B cell (primary cell): ENCODE measurements around the gene CHST8. TPM values are rescaled to one million over a fixed set of nuclear protein-coding genes. Genes with fewer than 3 reads are reported as not detected.

Experiments
- ATAC-seq: fragments of 200-7000 bp; cut with Tn5 transposase; one replicate; pipeline ENCODE4 v1.10.0; 2021; ENCODE audit warnings: low read depth, mild to moderate bottlenecking, moderate number of reproducible peaks, moderate library complexity
- CTCF ChIA-PET: fragments of 350-600 bp; sonication (Branson Sonifier 250); formaldehyde crosslinking; loops from one replicate; lab custom pipeline; 2021; ENCODE audit warnings: antibody characterized with exemption, inconsistent platforms; lab: Charles Lee
- POLR2A ChIA-PET: fragments of 350-600 bp; sonication (Branson Sonifier 250); formaldehyde crosslinking; loops from one replicate; lab custom pipeline; 2021; ENCODE audit warnings: antibody characterized with exemption; lab: Charles Lee
- DNase-seq: peaks from one replicate; pipeline ENCODE4 v3.0.0; 2013
- H2AFZ ChIP-seq: 2 replicates; pipeline ENCODE4 v1.6.1; 2012; ENCODE audit warnings: mild to moderate bottlenecking, low read depth, low read length; ENCODE audit not compliant: insufficient read depth, poor library complexity, severe bottlenecking
- H3K27ac ChIP-seq, 2 donors: 1 replicate in 1 of 2; 2 replicates in 1 of 2; pipeline ENCODE4 v1.5.1; 2012 to 2013; ENCODE audit warnings: low read length in 2 of 2, mild to moderate bottlenecking in 2 of 2, moderate library complexity in 1 of 2
- H3K27me3 ChIP-seq, 4 experiments: fragments of 200-600 bp in 1 of 4; sonication (generic) in 1 of 4; replicated peaks in 1 of 4; 1 replicate in 2 of 4; 2 replicates in 2 of 4; pipeline versions ENCODE4 v1.6.1 to v1.7.0; 2013 to 2016; ENCODE audit warnings: low read length in 3 of 4, mild to moderate bottlenecking in 2 of 4, mixed read lengths in 1 of 4, moderate library complexity in 1 of 4; ENCODE audit not compliant: insufficient read depth in 4 of 4, control insufficient read depth in 3 of 4; ENCODE audit errors: control extremely low read depth in 1 of 4
- H3K36me3 ChIP-seq, 2 experiments: replicated peaks in 1 of 2; 1 replicate in 1 of 2; 2 replicates in 1 of 2; pipeline versions ENCODE4 v1.6.1 to v1.7.1; 2013; ENCODE audit warnings: low read length in 1 of 2; ENCODE audit not compliant: insufficient read depth in 2 of 2, control insufficient read depth in 1 of 2; ENCODE audit errors: control extremely low read depth in 1 of 2, extremely low read depth in 1 of 2
- H3K4me1 ChIP-seq, 2 donors: fragments of 200-600 bp in 1 of 2; sonication (generic) in 1 of 2; 1 replicate in 1 of 2; 2 replicates in 1 of 2; pipeline versions ENCODE4 v1.5.1 to v1.6.1; 2013 to 2017; ENCODE audit warnings: low read length in 2 of 2; ENCODE audit not compliant: control insufficient read depth in 2 of 2, insufficient read depth in 2 of 2
- H3K4me2 ChIP-seq: replicated peaks from 2 replicates; pipeline ENCODE3; 2012; ENCODE audit warnings: mild to moderate bottlenecking, low read depth, low read length; ENCODE audit not compliant: poor library complexity, severe bottlenecking
- H3K4me3 ChIP-seq, 5 experiments: fragments of 200-600 bp in 1 of 5; sonication (generic) in 1 of 5; 1 replicate in 3 of 5; 2 replicates in 2 of 5; pipeline versions ENCODE4 v1.5.1 to v1.7.0; 2011 to 2016; ENCODE audit warnings: low read length in 4 of 5, mild to moderate bottlenecking in 4 of 5, low read depth in 2 of 5, control low read depth in 1 of 5, moderate library complexity in 1 of 5; ENCODE audit not compliant: insufficient read depth in 1 of 5; ENCODE audit errors: control extremely low read depth in 1 of 5, extremely low read depth in 1 of 5
- H3K79me2 ChIP-seq: fragments of 200-600 bp; sonication (generic); one replicate; pipeline ENCODE4 v1.6.0; 2016; ENCODE audit warnings: low read length; ENCODE audit not compliant: control insufficient read depth, insufficient read depth
- H3K9ac ChIP-seq: fragments of 200-600 bp; sonication (generic); 2 replicates; pipeline ENCODE4 v1.6.1; 2017; ENCODE audit warnings: mild to moderate bottlenecking, low read length, moderate library complexity
- H3K9me3 ChIP-seq, 3 donors: one replicate each; pipeline versions ENCODE4 v1.6.1 to v1.7.1; 2013; ENCODE audit warnings: low read length in 2 of 3; ENCODE audit not compliant: control insufficient read depth in 2 of 3, insufficient read depth in 1 of 3; ENCODE audit errors: control extremely low read depth in 1 of 3
- H4K20me1 ChIP-seq: 2 replicates; pipeline ENCODE4 v1.6.0; 2012; ENCODE audit warnings: mild to moderate bottlenecking, low read length; ENCODE audit not compliant: insufficient read depth, control insufficient read depth, poor library complexity, severe bottlenecking
- H3K27ac Mint-ChIP-seq: one replicate; pipeline ENCODE4 v1.8.0; 2021; ENCODE audit warnings: mixed read lengths
- H3K27me3 Mint-ChIP-seq: one replicate; pipeline ENCODE4 v1.8.0; 2021; ENCODE audit warnings: mixed read lengths
- H3K4me1 Mint-ChIP-seq: one replicate; pipeline ENCODE4 v1.8.0; 2021; ENCODE audit warnings: mixed read lengths
- H3K4me3 Mint-ChIP-seq: one replicate; pipeline ENCODE4 v1.8.0; 2021; ENCODE audit warnings: mixed read lengths
- H3K9me3 Mint-ChIP-seq: one replicate; pipeline ENCODE4 v1.8.0; 2022; ENCODE audit warnings: mixed read lengths; ENCODE audit not compliant: insufficient read depth
- CTCF ChIP-seq: fragments of 200-600 bp; IDR thresholded peaks from one replicate; pipeline ENCODE4 v1.8.0; 2022; ENCODE audit warnings: antibody characterized with exemption, mild to moderate bottlenecking
- EZH2 ChIP-seq: IDR thresholded peaks from 2 replicates; pipeline ENCODE4 v1.6.1; 2012; ENCODE audit warnings: borderline replicate concordance, low read depth, mild to moderate bottlenecking, moderate library complexity, low read length; ENCODE audit not compliant: insufficient read depth, poor library complexity, severe bottlenecking
- WGBS: methylation state at CpG from one replicate; pipeline ENCODE4 v1.1.5; 2013; ENCODE audit warnings: missing lambda C conversion rate; ENCODE audit not compliant: insufficient coverage; 5-methylcytosine and 5-hydroxymethylcytosine counted together
- intact Hi-C: fragments of 100-400 bp; cut with micrococcal nuclease; formaldehyde crosslinking; loops from one replicate; pipeline ENCODE4 v1.10.0; 2022
- polyA plus RNA-seq: library from polyadenylated mRNA; depleted of rRNA; stranded (reverse); fragments of >200 nt; gene quantifications from 2 replicates; pipeline ENCODE4 v1.2.3, GENCODE V29; 2012
- total RNA-seq, 2 donors: library from RNA; stranded (reverse); fragments of 120-200 nt in 1 of 2; gene quantifications; 1 replicate in 1 of 2; 2 replicates in 1 of 2; pipeline versions ENCODE4 v1.2.3 to v1.2.4, GENCODE V29; 2013 to 2022

CHST8 gene
- total and polyA plus RNA-seq, 2 donors (not counting 1 experiment from before 2014, with no cell fraction given): not detected

- Histone ChIP-seq H3K4me3 (no peak overlapping the region), H3K9me3 (peaks cover 0 to 14% (median 0%) of the 10 kb centered on the region in 3 donors), H3K9ac (no peak overlapping the region), H3K79me2 (no peaks in the 10 kb centered on the region), H3K4me1 (peaks cover 3 to 4% of the 10 kb centered on the region in 2 donors), H3K27ac (no peak overlapping the region), H3K36me3 (no peaks in the 10 kb centered on the region), H2AFZ (no peak overlapping the region), H4K20me1 (no peaks in the 10 kb centered on the region), H3K4me2 (no peak overlapping the region), H3K27me3 (peaks cover 0 to 27% (median 2%) of the 10 kb centered on the region in 4 experiments)
- TF ChIP-seq EZH2: no peak
- no peak for TF ChIP-seq CTCF
- Mint-ChIP-seq H3K27ac (no peak overlapping the region), H3K27me3 (peaks cover 54% of the 10 kb centered on the region), H3K4me1 (peaks cover 7% of the 10 kb centered on the region), H3K4me3 (no peak overlapping the region), H3K9me3 (no peaks in the 10 kb centered on the region)
- no peak for ATAC-seq
- intact Hi-C loops: no loop called here
- WGBS: 91% methylated on average over 6 of the region's 7 CpGs
- DNase-seq: no peak
- CTCF ChIA-PET: interaction anchor here (1.0 to 1.5 kb wide), 3 partner anchors 11 to 18 kb away, joined by 3 to 4 read pairs (median 3); no protein-coding TSS in a partner anchor
- POLR2A ChIA-PET: no interaction called here
Observed at GRCh38 chr19:33779849-33780248, 158.1 kb downstream of the CHST8 start.

GRCh38 chr19:33780251-33780650 lies 158.5 kb downstream of the CHST8 start:
- no peaks in the 10 kb centered on the region for H4K20me1 ChIP-seq
- H2AFZ ChIP-seq: no peak overlapping the region
- no peak overlapping the region for H3K4me2 ChIP-seq
- H3K4me1 ChIP-seq: peaks cover 3 to 4% of the 10 kb centered on the region in 2 donors
- peaks cover 0 to 14% (median 0%) of the 10 kb centered on the region in 3 donors for H3K9me3 ChIP-seq
- no peak overlapping the region for H3K4me3 ChIP-seq
- Mint-ChIP-seq H3K27me3 (peaks cover 51% of the 10 kb centered on the region), H3K4me3 (no peak overlapping the region), H3K27ac (no peak overlapping the region), H3K4me1 (peaks cover 7% of the 10 kb centered on the region), H3K9me3 (no peaks in the 10 kb centered on the region)
- ATAC-seq: no peak
- no peak overlapping the region for H3K27ac ChIP-seq
- H3K36me3 ChIP-seq: no peaks in the 10 kb centered on the region
- CTCF ChIA-PET: interaction anchor here (1.0 to 1.5 kb wide), 2 partner anchors 15 to 18 kb away, joined by 3 to 4 read pairs; no protein-coding TSS in a partner anchor
- intact Hi-C loops: no loop called here
- 33% methylated on average over 5 of the region's 6 CpGs for WGBS
- TF ChIP-seq CTCF (no peak), EZH2 (no peak)
- POLR2A ChIA-PET: no interaction called here
- no peak overlapping the region for H3K9ac ChIP-seq
- H3K79me2 ChIP-seq: no peaks in the 10 kb centered on the region
- H3K27me3 ChIP-seq: peaks cover 0 to 27% (median 2%) of the 10 kb centered on the region in 4 experiments
- DNase-seq: no peak
